SKM-1 treated with dmso at 0.1 percent for 144 hours (cell line): Measurements from ENCODE around the gene KDM1A.
A peak's percentile ranks its signal among the peaks of the same experiment; 100 is the strongest.
"Not testable (repeated sequence)": the region's sequence is repeated elsewhere in the genome, so short reads cannot be mapped to it uniquely, and the experiment has no call there.

ENCODE experiments used
- DNase-seq: peaks from one replicate; lab custom pipeline; 2025; ENCODE audit not compliant: unreplicated experiment; lab: John Stamatoyannopoulos, UW

Gene KDM1A

DNA sequence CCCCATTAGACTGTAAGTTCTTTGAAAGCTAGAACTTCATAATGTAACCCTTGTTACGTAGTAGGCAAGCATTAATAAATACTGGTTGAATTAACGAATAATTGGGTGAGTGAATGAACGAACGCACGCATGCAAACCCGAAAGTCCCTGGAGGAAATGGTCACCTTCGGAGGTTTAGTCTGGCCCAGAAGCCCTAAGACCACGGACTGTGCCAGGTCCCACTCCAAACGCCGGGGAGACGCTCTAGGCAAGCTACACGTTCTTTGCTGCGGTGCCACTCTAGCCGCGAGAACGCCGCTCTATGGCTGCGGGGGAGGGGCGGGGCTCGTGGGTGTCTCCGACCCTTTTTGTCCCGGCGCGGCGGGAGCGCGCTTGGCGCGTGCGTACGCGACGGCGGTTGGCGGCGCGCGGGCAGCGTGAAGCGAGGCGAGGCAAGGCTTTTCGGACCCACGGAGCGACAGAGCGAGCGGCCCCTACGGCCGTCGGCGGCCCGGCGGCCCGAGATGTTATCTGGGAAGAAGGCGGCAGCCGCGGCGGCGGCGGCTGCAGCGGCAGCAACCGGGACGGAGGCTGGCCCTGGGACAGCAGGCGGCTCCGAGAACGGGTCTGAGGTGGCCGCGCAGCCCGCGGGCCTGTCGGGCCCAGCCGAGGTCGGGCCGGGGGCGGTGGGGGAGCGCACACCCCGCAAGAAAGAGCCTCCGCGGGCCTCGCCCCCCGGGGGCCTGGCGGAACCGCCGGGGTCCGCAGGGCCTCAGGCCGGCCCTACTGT lies at the start of gene KDM1A:
KDM1A (plus strand) TSS at position 375 of the 769 bp plus-strand sequence; CDS start at position 504, 129 bp downstream.
- DNase-seq, result peak; percentile 95

DNA sequence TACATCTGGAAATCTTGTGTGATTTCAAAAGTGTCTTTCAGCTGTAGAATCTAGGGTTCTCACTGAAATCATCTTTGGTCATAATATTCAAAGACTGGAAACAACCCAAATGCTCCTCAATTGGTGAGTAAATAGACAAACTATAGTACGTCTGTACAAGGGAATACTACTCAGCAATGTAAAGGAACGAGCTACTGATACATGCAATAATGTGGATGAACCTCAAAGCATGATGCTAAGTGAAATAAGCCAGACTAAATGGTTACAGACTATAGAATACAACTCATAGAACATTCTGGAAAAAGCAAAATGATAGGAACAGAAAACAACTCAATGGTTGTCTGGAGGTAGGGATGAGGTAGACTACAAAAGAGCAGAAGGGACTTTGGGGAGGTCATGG lies 49.2 kb upstream of the KDM1A start:
- no peak for DNase-seq

DNA sequence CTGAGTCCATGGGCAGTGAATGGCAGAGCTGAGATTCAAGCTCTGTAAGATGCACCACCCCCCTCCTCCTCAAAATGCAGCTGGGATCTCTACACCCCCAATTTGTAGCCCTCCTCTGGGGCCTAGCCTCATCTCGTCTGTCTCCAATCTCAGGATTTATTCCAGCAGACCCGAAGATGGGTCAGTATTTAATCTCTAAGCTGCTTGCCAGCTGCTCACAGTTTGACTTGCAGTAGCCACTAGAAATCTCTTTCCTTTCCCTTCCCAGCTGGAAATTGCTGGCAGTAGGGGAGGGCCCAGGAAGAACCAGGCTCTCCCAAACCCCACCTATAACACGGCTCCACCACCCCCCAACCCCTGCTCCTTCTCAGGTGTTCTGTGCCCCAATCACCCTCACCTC lies 48.1 kb upstream of the KDM1A start:
- no peak for DNase-seq

DNA sequence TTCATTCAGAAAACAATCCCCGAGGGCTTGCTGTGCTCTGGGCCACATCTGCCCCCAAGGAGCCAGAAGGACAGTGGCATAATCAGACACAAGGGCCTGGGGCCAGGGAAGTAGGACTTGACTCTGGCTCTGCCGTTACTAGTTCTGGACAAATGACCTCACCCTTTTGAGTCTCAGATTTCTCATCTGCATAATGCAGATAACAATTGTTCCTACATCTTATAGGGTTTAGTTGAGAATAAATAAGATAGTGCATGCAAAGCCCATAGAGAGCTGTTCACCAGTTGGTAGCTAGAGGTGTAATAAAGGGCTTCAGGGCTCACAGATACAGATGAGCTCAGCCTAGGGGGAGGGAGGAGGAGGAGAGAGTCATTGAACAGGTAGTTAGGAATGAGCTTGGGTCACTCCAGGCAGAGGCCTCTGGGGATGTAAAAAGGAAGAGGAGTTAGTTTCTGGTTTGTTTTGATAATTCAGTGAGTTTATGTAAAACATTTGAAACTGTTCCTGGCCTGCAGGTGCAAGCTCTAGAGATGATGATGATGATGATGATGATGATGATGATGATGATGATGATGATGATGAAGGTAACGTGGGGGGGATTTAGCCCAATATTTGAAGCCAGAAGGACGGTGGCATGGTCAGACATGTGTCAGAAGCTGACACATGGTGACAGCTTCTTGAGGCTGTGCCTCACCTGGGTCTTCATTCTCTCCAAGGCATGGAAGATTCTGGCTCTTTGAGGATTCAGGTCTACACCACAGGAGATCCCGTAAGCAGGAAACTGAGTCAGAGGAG lies 47.5 kb upstream of the KDM1A start:
- no peak for DNase-seq

DNA sequence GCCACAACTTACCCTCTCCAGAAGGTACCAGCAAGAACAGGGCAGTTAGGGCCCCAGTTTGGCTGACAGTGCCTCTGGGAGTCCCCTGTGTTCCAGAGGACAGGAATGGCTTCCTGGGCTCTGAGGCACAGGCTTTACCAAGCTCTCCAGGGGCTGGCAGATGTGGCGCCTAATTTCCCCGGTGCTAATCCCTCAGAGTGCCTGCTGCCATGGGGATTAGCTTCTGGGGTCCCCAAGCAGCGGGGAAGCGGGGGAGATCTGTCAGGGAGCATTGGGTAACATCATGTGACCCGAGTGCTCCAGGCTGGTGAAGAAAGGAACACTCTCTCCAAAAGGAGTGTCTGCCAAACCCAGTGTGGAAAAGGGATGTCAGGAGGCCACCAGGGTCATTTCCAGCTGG lies 46.5 kb upstream of the KDM1A start, which contains the start of gene LACTBL1:
LACTBL1 (minus strand) TSS at position 107 of the 400 bp plus-strand sequence. CDS start 550 bp downstream, outside the sequence.
- DNase-seq, result no peak

DNA sequence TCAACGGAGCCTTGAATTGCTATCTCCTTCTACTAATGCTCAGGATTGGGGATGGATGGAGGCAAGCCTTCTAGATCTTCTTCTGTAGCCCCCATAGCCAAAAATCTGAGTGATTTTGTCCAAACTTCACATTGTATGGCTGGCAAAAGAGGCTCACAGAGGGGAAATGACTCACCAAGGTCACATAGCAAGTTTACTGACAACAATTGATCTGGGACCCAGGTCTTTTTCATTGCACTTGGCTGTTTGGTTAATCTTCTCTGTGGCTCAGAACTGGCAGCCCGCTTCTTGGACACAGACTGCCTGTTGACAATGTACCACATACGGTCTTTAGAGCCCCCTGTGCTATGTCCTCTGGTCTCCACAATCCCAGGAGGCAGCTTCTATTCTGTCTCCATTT lies 43.6 kb upstream of the KDM1A start:
- no peak for DNase-seq

DNA sequence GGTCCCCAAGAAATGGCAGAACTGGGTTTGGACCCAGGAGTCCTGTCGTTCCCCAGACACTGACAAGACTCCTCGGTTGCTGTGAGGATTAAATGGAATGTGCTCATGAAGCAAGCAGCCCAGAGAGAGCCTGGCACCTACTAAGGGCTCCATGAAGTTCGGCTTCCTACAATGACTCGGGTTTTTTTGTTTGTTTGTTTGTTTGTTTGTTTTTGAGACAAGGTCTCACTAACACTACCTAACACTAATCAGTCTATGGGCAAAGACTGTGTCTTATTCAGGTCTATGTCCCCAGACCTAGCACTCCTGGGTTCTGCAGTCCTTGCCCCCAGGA lies 43.2 kb upstream of the KDM1A start:
- no peak for DNase-seq

DNA sequence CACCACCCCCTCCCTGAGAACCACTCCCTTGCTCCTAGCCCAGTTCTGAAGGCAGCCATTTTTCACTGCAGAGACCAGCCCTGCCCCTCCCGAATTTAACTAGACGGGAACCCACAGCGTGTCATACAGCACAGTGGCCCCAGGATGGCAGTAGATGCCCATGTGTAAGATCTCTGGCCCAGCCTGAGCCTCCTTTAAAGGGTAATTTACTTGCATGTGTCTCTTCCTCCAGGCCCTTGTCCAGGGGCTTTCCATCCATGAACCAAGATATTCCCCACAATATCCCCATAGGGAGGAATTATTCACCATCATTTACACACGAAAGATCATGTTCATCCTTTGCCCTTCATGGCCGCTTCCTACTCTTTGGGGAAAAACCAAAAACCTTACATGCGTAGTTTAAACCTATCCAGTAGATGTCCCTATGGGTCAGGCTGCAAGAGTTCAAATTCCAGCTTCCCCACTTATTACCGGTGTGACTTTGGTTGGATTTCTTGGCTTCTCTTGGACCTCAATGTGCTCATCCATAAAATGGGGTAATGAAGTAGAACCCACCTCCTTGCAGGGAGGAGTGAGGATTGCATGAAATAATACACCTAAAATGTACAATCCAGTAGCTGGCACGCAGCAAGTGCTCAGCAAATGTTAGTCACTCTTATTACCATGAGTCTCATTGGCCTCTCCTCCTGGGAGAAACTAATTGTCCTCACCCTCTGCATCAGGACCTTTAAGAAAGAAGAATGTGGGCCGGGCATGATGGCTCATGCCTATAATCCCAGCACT lies 42.6 kb upstream of the KDM1A start:
- peak; percentile 76 for DNase-seq

DNA sequence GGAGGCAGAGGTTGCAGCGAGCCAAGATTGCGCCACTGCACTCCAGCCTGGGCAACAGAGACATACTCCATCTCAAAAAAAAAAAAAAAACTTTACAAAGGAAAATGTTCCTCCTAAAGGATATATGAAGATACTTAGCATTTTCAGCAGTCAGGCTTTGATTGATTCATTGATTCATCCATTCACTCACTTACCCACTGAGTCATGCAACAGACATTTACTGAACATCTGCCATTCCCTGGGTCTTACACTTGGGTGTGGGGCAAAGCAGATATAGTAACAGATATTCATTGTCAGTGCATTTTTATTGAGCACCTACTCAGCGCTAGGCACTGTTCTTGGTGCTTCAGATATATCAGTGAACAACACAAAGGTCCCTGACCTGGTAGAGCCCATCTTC lies 41.0 kb upstream of the KDM1A start:
- no peak for DNase-seq

DNA sequence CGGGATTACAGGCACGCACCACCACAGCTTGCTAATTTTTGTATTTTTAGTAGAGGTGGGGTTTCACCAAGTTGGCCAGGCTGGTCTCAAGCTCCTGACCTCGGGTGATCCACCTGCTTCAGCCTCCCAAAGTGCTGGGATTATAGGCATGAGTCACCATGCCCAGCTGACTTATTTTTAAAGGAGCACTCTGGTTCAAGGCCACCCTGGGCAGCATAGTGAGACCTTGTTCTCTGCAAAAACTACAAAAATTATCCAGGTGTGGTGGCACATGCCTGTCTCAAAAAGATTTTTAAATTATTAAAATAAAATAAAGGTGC lies 38.8 kb upstream of the KDM1A start:
- not testable (repeated sequence) for DNase-seq

DNA sequence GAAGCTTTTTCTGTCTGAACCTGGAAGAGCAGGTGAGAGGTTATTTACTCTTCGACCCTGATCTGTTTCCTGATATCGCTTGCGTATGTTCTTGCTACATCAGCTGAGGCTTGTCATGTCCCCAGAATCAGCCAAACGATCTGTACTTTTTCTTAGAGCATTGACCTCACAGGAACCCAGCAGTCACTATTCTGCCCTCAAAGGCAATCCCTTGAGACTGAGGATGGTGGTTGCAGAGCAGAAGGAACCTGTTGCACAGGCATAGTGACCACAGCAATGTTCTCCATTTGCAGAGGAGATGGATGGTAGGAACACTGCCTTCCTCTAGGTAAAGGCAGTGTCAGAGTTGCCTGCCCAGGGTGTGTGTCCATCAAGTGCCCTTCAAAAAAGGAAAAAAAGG lies 35.3 kb upstream of the KDM1A start:
- peak; percentile 30 for DNase-seq

DNA sequence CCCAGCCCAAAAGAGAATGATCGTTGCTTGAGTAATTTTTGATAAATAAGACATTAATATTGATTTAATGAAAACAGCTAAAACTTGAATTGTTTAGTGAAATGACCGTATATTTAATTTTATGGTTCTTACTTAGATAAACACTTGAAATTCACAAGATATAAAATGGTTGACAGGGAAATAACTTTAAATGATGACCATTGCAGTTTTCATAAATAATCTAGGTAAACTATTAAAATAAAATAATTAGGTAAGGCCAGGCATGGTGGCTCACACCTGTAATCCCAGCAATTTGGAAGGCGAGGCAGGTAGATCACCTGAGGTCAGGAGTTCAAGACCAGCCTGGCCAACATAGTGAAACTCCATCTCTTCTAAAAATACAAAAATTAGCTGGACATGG lies 26.9 kb upstream of the KDM1A start:
- DNase-seq, result not testable (repeated sequence)

DNA sequence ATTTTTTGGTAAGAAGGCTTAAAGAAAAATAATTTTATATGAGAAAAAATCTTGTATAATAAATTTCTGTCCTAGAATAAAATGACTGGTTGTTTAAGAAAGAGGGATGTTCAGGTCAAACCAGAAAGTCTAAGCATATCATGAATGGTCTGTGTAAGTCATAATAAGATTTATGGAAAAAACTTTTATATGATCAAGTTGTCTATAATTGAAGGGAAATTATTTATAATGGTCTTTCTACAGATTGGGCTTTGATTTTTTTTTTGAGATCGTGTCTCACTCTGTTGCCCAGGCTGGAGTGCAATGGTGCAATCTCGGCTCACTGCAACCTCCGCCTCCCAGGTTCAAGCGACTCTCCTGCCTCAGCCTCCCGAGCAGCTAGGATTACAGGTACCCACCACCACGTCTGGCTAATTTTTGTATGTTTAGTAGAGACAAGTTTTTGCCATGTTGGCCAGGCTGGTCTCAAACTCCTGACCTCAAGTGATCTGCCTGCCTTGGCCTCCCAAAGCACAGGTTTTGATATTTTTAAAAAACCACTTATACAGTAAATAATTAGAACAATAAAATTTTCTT lies 26.0 kb upstream of the KDM1A start:
- not testable (repeated sequence) for DNase-seq

DNA sequence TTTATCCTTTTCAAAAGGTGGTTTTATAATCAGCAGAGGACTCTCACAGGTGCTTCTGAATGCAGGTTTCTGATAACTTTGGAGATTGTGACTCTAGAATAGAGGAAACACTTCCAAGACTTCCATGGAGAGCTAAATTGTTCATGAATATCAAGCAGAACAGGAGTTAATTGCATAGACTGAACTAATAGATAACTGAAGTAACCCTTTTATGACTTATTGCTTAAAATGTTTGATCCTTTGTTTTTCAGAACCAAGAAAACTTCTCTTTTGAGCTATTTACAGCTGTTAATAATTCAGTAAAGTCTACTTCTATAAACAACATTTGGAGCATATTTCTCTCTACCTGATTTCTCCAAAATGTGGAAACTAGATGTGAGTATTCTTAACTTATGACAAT lies 23.5 kb upstream of the KDM1A start:
- no peak for DNase-seq

DNA sequence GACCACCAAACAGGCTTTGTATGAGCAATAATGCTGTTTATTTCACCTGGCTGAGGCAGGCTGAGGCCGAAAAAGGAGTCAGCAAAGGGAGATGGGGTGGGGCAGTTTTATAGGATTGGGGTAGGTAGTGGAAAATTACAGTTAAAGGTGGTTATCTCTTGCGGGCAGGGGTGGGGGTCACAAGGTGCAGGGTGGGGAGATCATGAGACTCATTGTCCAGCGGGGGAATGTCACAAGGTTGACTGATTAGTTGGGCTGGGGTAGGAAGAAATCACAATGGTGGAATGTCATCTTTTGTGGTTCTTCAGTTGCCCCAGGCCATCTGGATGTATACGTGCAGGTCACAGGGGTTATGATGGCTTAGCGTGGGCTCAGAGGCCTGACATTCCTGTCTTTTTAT lies 21.7 kb upstream of the KDM1A start:
- not testable (repeated sequence) for DNase-seq

DNA sequence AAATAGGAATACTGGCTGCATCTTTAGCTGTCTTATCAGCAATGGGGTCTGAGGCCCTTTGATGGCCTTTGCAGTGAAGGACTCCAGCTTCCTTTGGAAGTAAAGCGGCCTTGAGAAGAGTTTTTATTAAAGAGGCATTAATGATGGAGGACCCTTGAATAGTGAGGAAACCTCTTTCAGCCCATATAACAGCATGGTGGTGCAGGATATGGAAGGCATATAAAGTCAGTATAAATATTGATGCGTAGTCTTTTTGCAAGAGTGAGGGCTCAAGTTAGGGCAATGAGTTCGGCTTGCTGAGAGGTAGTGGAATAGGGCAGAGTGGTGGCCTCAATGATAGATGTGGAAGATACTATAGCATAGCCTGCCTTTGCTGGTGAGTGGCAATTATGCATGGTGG lies 19.1 kb upstream of the KDM1A start:
- DNase-seq, result not testable (repeated sequence)

DNA sequence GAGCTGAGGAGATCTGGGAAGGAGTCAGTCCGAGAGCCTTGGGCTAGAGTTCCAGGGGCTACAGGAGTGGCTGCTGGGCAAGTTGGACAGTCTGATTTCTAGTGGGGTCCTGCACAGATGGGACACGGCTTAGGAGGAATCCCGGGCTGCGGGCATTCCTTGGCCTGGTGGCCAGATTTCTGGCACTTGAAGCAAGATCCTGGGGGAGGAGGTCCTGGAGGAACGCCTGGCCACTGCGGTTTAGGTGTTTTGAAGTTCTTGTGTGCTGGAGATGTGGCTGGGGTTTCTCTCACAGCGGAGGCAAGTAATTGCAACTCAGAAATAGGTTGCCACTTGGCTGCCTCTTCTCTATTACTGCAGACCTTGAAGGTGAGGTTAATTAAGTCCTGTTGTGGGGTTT lies 17.1 kb upstream of the KDM1A start:
- not testable (repeated sequence) for DNase-seq

DNA sequence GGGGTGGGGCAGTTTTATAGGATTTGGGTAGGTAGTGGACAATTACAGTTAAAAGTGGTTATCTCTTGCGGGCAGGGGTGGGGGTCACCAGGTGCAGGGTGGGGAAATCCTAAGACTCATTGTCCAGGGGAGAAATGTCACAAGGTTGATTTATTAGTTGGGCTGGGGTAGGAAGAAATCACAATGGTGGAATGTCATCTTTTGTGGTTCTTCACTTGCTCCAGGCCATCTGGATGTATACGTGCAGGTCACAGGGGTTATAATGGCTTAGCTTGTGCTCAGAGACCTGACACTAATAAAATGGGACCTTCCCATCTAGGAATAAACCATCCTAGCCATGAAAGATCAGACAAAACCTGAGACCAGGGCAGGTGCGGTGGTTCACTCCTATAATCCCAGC lies 15.2 kb upstream of the KDM1A start:
- no peak for DNase-seq

DNA sequence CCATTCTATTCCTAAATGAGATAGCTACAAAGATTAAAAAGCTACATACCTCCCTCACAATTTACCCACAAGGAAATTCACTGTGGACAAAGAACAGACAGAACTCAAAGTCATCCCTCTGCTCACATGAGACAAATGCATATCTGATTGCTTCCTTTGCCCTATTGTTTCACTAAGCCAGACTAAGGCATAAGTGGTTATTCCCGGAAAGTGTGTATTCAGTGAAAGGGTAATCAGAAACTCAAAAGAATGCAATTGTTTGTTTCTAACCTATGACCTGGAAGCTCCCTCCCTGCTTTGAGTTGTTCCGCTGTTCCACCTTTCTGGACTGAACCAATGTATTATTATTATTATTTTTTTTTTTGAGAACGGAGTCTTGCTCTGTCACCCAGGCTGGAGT lies 14.5 kb upstream of the KDM1A start:
- not testable (repeated sequence) for DNase-seq

DNA sequence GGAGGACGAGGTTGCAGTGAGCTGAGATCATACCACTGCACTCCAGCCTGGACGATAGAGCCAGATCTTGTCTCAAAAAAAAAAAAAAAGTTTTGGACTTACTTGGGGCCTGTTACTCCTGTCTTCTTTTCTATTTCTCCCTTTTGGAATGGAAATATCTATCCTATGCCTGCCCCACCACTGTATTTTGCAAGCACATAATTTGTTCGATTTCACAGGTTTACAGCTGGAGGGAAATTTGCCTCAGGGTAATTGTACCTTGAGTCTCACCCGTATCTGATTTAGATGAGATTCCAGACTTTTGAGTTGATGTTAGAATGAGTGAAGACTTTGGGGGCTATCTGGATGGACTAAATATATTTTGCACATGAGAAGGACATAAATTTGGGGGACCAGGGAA lies 12.2 kb upstream of the KDM1A start:
- DNase-seq, result no peak

DNA sequence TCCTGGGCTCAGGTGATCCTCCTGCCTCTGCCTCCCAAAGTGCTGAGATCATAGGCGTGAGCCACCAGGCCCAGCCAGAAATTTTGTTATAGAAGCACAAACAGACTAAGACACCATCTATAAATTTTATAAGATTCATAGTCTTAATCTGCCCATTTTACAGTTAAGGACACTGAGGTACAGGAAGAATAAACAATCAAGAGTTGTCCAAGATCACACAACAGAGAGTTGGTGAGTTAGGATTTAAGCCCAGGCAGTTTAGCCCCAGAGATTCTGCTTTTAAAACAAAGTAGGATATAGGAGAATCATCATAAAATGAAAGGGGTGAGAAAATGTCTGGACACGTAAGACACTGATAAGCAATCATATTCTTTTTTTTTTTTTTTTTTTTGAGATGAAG lies 10.4 kb upstream of the KDM1A start:
- no peak for DNase-seq
